ENCODE data around the gene BBOX1.
"Not testable (repeated sequence)": the region's sequence is repeated elsewhere in the genome, so short reads cannot be mapped to it uniquely, and the experiment has no call there.

Gene BBOX1, protein sequence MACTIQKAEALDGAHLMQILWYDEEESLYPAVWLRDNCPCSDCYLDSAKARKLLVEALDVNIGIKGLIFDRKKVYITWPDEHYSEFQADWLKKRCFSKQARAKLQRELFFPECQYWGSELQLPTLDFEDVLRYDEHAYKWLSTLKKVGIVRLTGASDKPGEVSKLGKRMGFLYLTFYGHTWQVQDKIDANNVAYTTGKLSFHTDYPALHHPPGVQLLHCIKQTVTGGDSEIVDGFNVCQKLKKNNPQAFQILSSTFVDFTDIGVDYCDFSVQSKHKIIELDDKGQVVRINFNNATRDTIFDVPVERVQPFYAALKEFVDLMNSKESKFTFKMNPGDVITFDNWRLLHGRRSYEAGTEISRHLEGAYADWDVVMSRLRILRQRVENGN

DNA sequence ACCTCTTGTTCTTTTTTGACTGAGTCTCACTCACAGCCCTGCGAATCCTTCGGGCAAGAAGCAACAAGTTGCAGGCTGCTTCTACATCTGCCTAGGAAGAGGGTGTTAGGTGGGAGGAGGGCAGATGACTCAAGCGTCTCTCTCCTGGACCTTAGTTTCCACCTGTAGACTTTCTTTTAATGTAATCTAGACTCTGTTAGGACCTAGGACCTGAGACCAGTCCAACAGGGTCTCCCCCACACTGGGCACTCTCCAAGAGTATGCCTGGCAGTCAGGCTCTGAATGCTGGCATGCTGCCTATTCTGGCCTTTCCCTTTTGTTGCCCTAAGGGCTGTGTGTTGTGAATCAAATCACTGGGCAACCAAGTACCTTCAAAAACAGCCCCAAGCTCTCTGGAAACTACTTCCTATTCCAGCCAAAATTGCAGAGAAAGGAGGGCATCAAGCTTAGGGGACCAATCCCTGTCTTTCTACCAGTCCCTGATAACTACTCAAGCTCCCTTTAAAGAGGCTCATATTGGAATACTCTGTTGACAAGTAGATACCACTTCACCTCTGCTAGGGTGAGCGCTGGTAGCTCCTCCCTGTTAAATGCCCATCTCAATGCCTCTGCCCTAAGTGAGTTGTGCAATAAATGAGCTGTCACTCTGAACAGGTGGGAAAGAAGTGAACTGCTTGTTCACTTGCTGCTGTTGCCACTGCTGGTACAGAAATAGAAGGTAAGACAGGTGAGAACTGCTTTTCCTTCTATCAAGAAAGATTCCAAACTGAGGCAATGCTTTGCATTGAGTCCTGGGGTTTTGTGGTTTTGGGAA is at the start of gene BBOX1:
TSS of gene BBOX1 (plus strand) at position 514 of the 814 bp plus-strand sequence. CDS start 14,616 bp downstream, outside the sequence.
- DNase-seq (ENCODE audit: low spot score): no peak

DNA sequence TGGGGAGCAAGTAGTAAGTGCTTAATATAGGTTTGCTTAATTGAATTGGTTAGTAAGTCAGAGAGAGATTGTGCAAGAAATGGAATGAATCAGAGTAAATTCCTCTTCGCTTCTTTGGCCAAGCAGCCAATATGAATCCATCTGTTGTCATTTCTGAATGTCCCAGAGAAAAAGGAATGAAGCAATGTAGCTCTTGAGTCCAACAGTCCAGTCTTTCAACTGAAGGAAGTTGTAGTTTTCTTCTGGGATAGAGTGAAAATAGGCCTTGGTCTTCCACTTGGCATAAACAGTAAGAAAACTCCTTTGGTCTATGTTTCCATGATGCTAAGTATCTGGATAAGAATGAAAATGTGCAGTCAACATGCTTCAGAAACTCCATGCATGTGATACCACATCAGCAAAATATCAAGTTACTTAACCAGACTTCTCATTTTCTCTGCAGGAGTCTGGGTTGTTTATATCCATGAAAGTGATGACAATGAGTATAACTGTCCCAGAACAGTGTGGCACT is 48.5 kb upstream of the BBOX1 start:
- DNase-seq (ENCODE audit: low spot score): no peak

DNA sequence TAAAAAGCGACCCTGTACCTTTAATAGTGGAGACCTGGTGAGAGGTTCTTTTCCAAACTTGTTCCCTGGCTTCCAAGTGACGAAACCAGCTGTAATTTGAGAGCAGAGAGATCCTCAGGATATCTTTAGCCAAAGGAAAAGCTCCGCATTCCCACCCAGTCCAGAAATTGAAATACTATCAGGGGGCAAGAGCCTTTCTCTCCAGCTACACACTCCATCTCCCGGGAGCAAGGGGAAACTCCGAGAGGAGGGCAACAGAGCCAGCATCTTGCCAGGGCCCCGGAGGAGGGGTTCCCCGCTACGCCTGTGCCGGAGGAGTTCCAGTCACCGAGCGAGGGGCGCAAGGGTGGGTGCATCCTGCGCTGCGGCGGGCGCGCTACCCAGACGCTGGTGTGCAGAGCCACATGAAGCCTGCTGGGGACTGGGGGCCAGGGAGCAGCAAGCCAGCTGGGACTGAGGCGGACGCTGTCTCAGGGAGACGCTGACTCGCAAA is 46.6 kb upstream of the BBOX1 start, which contains the start of gene FIBIN:
TSS of gene FIBIN (plus strand) at position 148 of the 493 bp plus-strand sequence. CDS start 415 bp downstream, outside the sequence.
- DNase-seq (ENCODE audit: low spot score): no peak

DNA sequence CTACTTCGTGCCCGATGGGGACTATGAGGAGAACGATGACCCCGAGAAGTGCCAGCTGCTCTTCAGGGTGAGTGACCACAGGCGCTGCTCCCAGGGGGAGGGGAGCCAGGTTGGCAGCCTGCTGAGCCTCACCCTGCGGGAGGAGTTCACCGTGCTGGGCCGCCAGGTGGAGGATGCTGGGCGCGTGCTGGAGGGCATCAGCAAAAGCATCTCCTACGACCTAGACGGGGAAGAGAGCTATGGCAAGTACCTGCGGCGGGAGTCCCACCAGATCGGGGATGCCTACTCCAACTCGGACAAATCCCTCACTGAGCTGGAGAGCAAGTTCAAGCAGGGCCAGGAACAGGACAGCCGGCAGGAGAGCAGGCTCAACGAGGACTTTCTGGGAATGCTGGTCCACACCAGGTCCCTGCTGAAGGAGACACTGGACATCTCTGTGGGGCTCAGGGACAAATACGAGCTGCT is 46.0 kb upstream of the BBOX1 start:
- no peak for DNase-seq (ENCODE audit: low spot score)

DNA sequence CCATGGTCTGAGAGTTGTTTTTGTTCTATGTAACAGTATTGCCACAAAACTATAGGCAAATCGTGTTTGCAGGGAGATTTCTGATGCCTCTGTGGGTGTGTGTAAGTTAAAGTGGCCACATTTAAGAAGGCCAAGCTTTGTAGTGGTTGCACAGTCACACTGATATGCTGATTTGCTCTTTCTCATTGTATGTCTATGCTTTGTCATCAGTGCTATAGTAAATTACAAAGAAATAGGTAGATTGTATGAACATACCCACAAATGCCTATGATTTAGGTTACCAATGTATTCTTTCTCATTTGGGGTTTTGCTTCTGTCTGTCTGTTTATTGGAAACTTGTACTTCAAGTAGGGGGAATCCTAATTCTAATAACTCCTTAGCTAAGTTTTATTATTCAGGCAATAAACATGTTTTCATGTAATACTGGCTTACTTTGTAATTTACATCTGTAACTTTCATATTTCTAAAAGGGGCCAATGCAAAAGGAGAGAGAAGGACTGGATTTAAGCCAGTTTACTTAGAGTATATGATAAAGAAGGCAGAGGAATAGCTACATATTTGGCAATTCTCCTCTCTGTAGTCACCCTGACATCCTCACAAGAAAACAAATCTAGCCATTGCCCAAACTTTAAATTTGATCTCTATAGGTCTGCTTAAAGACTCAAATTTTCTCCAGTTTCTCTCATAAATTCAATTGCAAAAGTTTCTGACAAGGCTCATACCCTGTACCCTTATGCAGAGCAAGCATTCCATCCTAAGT is 44.7 kb upstream of the BBOX1 start:
- no peak for DNase-seq (ENCODE audit: low spot score)

DNA sequence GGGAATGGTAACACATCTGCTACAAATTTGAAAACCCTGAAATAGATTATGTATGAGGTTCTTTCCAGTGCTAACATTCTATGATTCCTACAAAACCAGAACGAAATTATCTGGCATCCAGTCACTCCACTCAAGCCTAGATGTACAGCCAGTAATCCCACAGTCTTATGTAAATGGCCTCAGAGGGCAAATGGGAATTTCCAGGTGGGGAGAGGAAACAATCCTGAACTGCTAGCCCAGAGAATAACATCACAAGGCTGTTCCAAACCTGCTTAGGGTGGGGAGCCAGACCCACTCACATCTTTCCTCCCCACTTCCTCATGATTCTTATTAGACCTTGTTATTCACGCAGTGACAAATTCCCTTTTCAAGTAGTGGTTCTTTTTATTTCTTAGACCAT is 43.2 kb upstream of the BBOX1 start:
- no peak for DNase-seq (ENCODE audit: low spot score)

DNA sequence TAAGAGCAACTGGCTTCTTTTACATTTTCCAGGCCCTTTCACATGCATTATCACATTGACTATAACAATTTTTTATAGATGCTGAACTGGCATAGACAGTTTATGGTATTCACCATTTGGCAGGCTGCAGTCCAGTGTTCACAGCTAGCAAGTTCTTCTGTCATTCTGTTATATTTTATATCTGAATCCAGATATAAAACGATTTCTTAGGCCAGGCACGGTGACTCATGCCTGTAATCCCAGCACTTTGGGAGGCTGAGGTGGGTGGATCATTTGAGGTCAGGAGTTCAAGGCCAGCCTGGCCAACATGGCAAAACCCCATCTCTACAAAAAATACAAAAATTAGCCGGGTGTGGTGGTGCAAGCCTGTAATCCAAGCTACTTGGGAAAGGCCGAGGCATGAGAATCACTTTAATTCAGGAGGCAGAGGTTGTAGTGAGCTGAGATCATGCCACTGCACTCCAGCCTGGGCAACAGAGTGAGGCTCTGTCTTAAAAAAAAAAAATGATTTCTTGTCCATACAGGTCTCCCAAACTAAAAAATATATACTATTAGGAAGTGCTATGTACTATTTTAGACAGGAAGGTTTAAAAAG is 39.4 kb upstream of the BBOX1 start:
- DNase-seq (ENCODE audit: low spot score): not testable (repeated sequence)

DNA sequence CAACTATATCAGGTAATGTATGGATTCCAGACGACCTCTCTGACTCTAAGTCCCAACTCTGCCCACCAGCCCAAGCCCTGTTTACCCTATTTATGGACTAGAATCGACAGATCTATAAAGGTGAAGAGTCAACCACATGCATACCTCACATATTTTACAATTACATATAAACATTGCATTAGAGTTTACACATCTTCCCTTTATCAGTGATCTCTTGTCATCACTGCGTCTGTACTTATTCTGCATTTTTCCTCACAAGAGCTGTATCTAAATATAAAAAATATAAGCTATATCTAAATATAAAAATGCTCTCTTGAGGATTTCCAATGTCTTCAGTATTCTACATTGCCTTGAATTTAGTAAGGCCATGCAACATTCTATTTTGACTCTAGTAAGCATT is 38.2 kb upstream of the BBOX1 start:
- DNase-seq (ENCODE audit: low spot score): no peak

DNA sequence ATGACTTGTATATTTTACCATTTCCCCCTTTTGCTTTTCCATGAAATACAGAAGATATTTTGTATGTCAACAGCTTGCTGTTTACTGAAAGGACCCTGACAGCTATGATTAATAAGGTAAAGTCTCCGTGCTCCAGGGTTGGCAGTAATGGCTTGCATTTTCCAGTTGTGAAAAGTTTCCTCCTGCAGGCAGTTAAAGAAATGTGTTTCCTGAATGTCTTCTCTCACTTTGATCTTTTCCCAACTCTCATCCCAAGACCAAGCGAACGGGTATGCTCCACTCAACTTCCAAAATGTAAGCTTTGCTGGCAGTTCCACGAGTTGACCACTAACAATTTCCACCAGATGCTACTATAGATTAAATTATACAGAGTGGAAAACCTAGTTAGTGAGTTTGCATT is 37.8 kb upstream of the BBOX1 start:
- no peak for DNase-seq (ENCODE audit: low spot score)

DNA sequence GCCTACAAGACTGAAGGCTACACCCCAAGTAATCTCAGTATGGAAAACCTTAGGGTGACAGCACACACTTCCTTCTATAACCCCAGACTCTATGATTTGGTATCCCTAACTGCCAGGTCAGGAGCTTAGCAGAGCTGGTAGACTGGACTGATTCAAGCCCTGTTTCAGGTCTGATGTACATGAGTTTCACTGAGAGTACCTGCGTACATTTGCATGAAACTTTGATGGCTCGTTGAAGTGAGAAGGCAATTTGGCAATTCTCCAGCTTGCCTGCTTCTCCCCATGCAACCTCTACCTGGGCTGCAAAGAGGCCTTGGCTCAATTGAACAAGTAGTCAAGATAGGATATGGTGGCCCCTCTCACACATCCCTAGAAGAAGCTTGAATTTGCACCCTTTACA is 36.5 kb upstream of the BBOX1 start:
- no peak for DNase-seq (ENCODE audit: low spot score)

DNA sequence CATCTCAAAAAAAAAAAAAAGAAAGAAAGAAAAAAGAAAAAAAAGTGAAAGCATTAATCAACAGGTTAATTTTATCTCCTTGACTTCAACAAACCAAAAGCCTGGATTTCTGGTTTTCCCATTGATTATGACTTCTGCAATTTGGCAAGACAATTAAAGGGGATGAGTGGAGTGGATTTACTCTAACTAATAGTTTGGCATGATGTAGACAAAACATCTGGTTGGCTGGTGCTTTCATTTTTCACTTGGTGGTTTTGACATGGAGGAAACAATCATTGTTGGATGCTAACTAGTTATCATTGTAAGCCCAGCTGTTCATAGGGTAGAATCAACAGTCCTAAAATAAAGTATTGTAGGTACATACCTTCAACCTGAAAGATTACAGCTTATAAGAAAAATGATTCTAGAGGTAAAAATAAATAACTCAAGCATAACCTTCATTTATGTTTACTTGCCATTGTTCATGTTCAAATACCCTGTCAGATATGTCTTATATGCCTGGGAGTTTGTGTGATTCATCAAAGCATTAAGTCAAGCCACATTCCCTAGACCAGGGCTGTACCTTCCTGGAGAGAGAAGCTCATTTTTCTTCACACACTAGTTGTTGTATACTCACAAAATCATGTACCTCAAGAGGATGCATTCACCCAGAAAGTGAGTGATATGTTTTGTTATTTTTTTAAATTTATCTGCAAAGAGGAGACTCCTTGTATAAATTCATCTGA is 31.6 kb upstream of the BBOX1 start:
- no peak for DNase-seq (ENCODE audit: low spot score)

DNA sequence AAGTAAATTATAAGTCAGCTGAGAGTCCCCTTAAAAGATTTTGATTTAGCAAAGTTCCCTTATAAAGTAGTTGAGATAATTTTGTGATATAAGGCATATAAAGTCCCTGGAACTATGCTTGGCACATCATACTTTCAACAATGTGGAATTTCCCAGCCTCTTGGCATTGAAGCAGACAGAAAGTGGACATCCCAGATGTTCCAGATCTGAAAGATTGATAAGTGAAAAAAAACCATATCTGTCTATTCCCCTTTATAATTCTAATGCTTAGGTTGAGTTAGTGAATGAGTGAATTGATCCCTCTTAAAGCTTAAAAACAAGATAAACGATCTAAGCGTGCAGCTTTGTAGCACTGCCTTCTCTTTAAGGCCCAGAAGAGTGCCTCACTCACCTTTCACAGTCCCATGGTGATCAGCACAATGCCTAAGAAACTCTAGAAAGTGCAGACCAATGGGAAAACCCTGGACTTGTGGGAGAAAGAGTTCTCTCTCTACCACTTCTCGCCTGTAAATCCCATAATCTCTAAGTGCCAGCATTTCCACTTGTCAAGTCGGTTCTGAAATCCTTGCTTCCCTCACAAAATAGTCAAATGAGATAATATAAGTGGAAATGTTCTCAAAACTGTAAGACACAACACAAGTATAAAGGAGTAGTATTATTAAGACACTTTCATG is 28.9 kb upstream of the BBOX1 start:
- DNase-seq (ENCODE audit: low spot score): no peak

DNA sequence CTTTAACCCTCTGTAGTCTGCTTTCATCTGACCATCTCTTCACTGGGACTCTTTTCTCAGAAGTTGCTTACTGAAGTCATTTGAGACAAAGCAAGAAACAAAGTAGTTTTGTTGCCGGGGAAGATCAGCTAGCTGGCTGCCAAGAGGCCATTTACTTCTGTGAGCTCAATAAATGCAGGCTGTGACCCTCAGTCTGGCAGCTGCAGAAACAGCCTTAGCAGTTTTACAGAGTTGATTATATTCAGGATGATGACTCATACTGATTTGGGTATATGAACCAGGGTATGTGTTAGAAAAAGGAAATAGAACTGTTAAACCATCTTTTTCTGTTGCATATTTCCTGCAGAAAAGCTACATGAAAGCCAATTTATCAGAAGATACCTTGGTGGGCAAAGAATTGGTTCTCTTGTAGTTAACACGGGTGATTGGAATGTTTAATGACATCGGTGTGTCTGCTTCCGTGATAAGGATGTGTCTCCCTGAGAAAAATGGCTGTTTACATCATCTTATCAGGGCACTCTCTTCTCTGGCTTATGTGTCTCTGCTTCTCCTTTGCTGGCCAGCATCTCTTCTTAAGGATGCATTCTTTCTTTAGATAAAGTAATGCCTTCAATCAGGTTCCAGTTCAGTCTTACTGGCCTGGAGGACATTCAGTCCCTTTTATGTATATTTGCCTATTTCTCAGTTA is 28.2 kb upstream of the BBOX1 start:
- no peak for DNase-seq (ENCODE audit: low spot score)

DNA sequence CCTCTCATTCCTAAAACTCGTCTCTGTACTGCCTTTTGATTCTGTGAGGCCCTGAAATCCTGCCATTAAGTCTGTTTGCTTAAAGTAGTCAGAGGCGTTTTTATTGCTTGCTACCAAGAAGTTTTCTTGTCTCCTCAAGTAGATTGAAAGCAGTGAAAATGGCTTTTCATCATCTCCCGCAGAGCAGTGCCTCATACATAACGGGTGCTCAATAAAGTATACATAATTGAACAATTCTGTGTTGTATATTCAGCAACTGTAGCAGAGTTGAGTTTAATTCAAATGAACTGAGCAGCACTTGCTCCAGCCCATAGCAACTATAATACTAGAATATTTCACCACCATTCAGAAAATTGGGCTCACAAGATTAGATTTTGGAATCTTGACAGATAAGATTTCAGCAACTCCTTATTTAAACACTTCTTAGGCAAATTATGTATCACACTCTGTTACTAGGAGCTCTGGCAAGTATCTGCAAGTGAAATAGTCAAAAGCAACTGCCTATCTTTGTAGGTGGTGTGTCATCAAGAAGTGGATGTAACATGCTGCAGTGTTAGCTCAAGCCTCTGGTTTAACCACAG is 26.7 kb upstream of the BBOX1 start:
- DNase-seq (ENCODE audit: low spot score): no peak

DNA sequence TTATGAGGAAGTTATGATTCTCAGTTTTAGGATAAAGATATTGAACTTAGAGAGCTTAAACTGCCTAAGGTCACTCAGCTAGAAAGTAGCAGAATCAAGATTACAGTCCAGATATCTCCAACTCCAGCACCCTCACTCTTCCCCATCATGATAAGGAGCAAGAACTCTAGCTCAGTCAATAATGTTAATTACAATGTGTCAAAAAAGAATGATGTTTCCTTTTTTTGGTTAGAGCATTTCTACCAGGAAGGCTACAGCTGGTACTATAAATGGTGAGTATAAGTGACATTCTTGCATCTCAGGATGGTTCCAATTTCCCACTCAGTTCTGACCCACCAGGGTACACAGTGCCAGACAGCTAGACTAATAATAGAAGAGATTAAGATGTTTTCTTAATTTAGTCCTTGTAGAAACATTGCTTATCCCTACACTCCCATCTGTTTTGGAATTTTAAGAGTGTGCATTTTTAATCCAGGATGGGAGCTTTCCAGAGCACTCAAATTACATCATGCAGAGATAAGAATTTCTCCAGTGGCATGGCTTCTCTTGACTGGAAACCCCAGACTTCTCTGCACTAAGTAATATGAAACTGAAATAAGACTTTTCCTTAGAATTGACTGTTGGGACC is 21.6 kb upstream of the BBOX1 start:
- no peak for DNase-seq (ENCODE audit: low spot score)

DNA sequence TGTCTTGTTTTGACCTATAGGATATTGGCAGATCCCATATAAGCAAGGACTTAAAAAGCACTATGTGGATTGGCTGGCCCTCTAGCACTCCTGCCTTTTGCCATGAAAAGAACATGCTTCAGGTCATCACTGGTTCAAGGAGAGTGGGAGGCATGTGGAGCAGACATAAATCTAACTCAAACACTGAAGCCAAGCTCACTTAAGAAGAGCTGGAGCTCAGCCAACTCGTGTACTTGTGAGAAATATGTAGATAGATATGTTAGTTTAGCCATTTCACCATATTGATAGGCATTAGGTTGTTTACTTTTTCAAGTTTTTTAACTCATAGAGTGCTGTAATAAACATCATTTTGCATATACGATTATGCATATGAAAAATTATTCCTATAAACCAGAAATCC is 19.9 kb upstream of the BBOX1 start:
- no peak for DNase-seq (ENCODE audit: low spot score)

DNA sequence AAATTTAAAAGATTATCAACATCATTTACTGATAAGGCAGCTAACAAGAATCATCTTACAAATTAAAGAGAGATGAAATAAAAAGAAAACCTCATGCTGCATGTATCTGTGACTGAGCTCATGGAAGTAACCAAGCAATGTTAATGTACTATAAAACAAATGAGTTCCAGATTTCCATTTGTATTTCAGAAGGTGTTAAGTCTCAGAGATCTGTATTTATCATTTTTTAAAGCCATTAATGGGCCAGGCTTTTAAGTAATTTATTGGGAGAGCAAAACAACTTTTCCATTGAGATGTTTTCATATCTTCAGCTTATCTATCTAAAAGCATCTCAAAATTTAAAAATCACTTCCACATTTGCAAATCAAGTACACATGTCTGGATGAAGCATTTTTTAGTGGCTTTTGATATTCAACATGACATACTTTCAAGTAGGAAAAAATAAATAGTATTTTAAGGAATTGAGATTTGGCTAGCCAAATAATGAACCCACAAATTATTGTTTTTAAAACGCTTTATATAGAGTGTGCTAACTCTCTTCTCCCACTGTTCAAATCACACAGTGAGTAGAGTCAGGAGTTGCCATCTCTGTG is 17.9 kb upstream of the BBOX1 start:
- no peak for DNase-seq (ENCODE audit: low spot score)

DNA sequence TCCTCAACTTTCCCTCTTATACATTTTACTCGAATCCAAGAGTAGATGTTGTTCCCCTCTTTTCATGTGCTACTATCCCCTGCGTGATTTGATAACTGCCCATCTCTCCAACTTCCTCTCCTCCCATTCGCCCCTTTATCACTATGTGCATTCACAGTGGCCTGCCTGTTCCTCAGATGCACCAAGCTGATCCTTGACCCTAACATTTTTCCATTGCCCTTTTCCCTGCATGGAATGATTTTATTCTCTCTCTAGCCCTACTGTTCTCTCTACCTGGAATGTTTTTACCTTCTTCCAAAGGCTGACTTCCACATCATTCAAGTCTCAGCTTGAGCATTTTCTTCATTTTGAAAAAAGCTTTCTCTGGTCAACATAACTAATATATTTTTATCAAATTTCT is 15.8 kb upstream of the BBOX1 start:
- no peak for DNase-seq (ENCODE audit: low spot score)

Measured in hematopoietic multipotent progenitor cell treated with erythropoietin and hydrocortisone succinate and interleukin-3 and kit ligand, for 15 days (in vitro differentiated cells).